Endodermal cell (in vitro differentiated cells): ENCODE data around the gene SPTLC1. TPM values are rescaled to one million over a fixed set of nuclear protein-coding genes. Genes with fewer than 3 reads are reported as not detected.
"Not testable (repeated sequence)": the region's sequence is repeated elsewhere in the genome, so short reads cannot be mapped to it uniquely, and the experiment has no call there.

Source experiments
- DNase-seq: peaks from one replicate; pipeline ENCODE4 v3.0.0-alpha.2; 2017
- H3K27ac ChIP-seq: 2 replicates; pipeline ENCODE4 v1.5.1; 2013; ENCODE audit warnings: mild to moderate bottlenecking, low read depth, low read length, moderate library complexity
- H3K27me3 ChIP-seq: 2 replicates; pipeline ENCODE4 v1.6.1; 2013; ENCODE audit warnings: mild to moderate bottlenecking, low read length, moderate library complexity; ENCODE audit not compliant: insufficient read depth, control insufficient read depth, poor library complexity, severe bottlenecking
- H3K36me3 ChIP-seq: 2 replicates; pipeline ENCODE4 v1.7.0; 2013; ENCODE audit warnings: mild to moderate bottlenecking, low read length, moderate library complexity; ENCODE audit not compliant: control insufficient read depth, insufficient read depth
- H3K4me1 ChIP-seq: one replicate; pipeline ENCODE4 v1.7.0; 2013; ENCODE audit warnings: low read length; ENCODE audit not compliant: control insufficient read depth, insufficient read depth
- H3K4me3 ChIP-seq: 2 replicates; pipeline ENCODE4 v1.5.1; 2013; ENCODE audit warnings: mild to moderate bottlenecking, low read length, moderate library complexity
- H3K9ac ChIP-seq: 2 replicates; pipeline ENCODE4 v1.6.1; 2013; ENCODE audit warnings: mild to moderate bottlenecking, low read length, moderate library complexity; ENCODE audit not compliant: poor library complexity, severe bottlenecking; ENCODE audit errors: extremely low read depth
- H3K9me3 ChIP-seq: 2 replicates; pipeline ENCODE4 v1.6.1; 2013; ENCODE audit warnings: mild to moderate bottlenecking, low read length, moderate library complexity; ENCODE audit not compliant: control insufficient read depth
- H3K27ac Mint-ChIP-seq: 2 replicates; pipeline ENCODE4 v1.8.0; 2020; ENCODE audit warnings: mixed read lengths
- H3K27me3 Mint-ChIP-seq: 2 replicates; pipeline ENCODE4 v1.8.0; 2021; ENCODE audit warnings: mild to moderate bottlenecking, mixed read lengths; ENCODE audit not compliant: insufficient read depth
- H3K36me3 Mint-ChIP-seq: 2 replicates; pipeline ENCODE4 v1.8.0; 2020; ENCODE audit warnings: low read depth, mixed read lengths
- H3K4me1 Mint-ChIP-seq: 2 replicates; pipeline ENCODE4 v1.8.0; 2020; ENCODE audit warnings: mixed read lengths
- H3K4me3 Mint-ChIP-seq: 2 replicates; pipeline ENCODE4 v1.8.0; 2020; ENCODE audit warnings: mild to moderate bottlenecking, moderate library complexity, mixed read lengths
- H3K9me3 Mint-ChIP-seq: 2 replicates; pipeline ENCODE4 v1.8.0; 2020; ENCODE audit warnings: mild to moderate bottlenecking, mixed read lengths
- CTCF ChIP-seq: fragments of 200-600 bp; sonication (generic); conservative IDR thresholded peaks from 2 replicates; pipeline ENCODE4 v1.5.0; 2021; ENCODE audit warnings: antibody characterized with exemption, mild to moderate bottlenecking
- WGBS, 2 experiments: methylation state at CpG; one replicate each; pipeline versions ENCODE4 v1.1.5 to v1.1.7; 2013; ENCODE audit warnings: missing lambda C conversion rate in 2 of 2, mixed read lengths in 1 of 2; ENCODE audit not compliant: insufficient coverage in 1 of 2, insufficient read length in 1 of 2; 5-methylcytosine and 5-hydroxymethylcytosine counted together
- total RNA-seq, 2 donors: library from RNA; stranded (reverse); fragmentation: NEBNext Ultra II Directional in 1 of 2; extraction: Animal tissue kit (Norgen Biotek cat#: 25700) in 1 of 2; gene quantifications; 2 replicates in 1 of 2; 3 replicates in 1 of 2; pipeline ENCODE4 v1.2.1, GENCODE V29; 2021

SPTLC1 gene
- total RNA-seq, 2 donors from 2014 or later = 68.3 to 75.6 TPM

GRCh38 chr9:92151691-92152393 is 36.6 kb upstream of the SPTLC1 start:
- no peaks in the 10 kb centered on the region for H3K27me3 Mint-ChIP-seq
- Histone ChIP-seq H3K4me3 (no peak overlapping the region), H3K9me3 (no peaks in the 10 kb centered on the region), H3K27ac (no peak overlapping the region), H3K27me3 (no peaks in the 10 kb centered on the region), H3K36me3 (no peaks in the 10 kb centered on the region), H3K9ac (no peak overlapping the region), H3K4me1 (peaks cover 5% of the 10 kb centered on the region)
- no peaks in the 10 kb centered on the region for H3K36me3 Mint-ChIP-seq
- no peak overlapping the region for H3K27ac Mint-ChIP-seq
- H3K4me1 Mint-ChIP-seq = peaks cover 7% of the 10 kb centered on the region
- 88 to 89% methylated on average over 14 to 15 of the region's 15 CpGs for WGBS, 2 experiments
- no peak overlapping the region for H3K4me3 Mint-ChIP-seq
- peak; percentile 52 for DNase-seq
- TF ChIP-seq CTCF = no peak
- H3K9me3 Mint-ChIP-seq = no peaks in the 10 kb centered on the region

- not testable (repeated sequence) for H3K36me3 Mint-ChIP-seq, DNase-seq, H3K27me3 ChIP-seq, H3K9me3 Mint-ChIP-seq, H3K36me3 ChIP-seq, H3K27ac Mint-ChIP-seq, H3K4me3 Mint-ChIP-seq, H3K27ac ChIP-seq, H3K4me3 ChIP-seq, H3K27me3 Mint-ChIP-seq, H3K9me3 ChIP-seq, H3K4me1 ChIP-seq, H3K9ac ChIP-seq
- peaks cover 12% of the 10 kb centered on the region for H3K4me1 Mint-ChIP-seq
- 89% methylated on average over 6 of the region's 7 CpGs; no CpG with 5 or more reads in 1 of the 2 experiments for WGBS, 2 experiments
These were observed 35.6 kb upstream of the SPTLC1 start for GRCh38 chr9:92150501-92151470.

- Histone ChIP-seq H3K9me3 (no peaks in the 10 kb centered on the region), H3K27ac (peak overlapping the region; percentile 54), H3K27me3 (peaks cover 2% of the 10 kb centered on the region), H3K4me3 (no peak overlapping the region), H3K9ac (no peak overlapping the region), H3K4me1 (peaks cover 5% of the 10 kb centered on the region), H3K36me3 (no peaks in the 10 kb centered on the region)
- TF ChIP-seq CTCF = no peak
- WGBS, 2 experiments = 85 to 94% methylated on average over 6 to 8 of the region's 8 CpGs
- Mint-ChIP-seq H3K4me3 (no peak overlapping the region), H3K36me3 (no peaks in the 10 kb centered on the region), H3K9me3 (no peaks in the 10 kb centered on the region), H3K27ac (no peak overlapping the region), H3K27me3 (peaks cover 14% of the 10 kb centered on the region), H3K4me1 (peaks cover 12% of the 10 kb centered on the region)
- no peak for DNase-seq
These were observed 32.6 kb upstream of the SPTLC1 start for GRCh38 chr9:92147852-92148180.
